Measurements from ENCODE around the gene COMMD3.

GRCh38 chr10:22323538-22324305 is 7.5 kb downstream of the COMMD3 start:
- TF ChIP-seq CTCF (conservative IDR thresholded peaks at IDR 0.05; ENCODE audit: low read length) (no peak), EZH2phosphoT487 (IDR thresholded peaks at IDR 0.05; ENCODE audit: borderline replicate concordance) (no peak)

All from Loucy (cell line).